Mesendoderm (in vitro differentiated cells): ENCODE results near the gene AFF1.

Source experiments
- DNase-seq: peaks from one replicate; pipeline ENCODE4 v3.0.0; 2013
- H2AK5ac ChIP-seq: 2 replicates; pipeline ENCODE4 v1.6.1; 2013; ENCODE audit warnings: low read length, inconsistent platforms
- H2BK120ac ChIP-seq: 2 replicates; pipeline ENCODE4 v1.6.1; 2013; ENCODE audit warnings: low read depth, mild to moderate bottlenecking, low read length, moderate library complexity, mixed read lengths
- H2BK15ac ChIP-seq: replicated peaks from 2 replicates; pipeline ENCODE4 v1.6.1; 2013; ENCODE audit warnings: low read depth, mild to moderate bottlenecking, moderate library complexity
- H2BK5ac ChIP-seq: 2 replicates; pipeline ENCODE4 v1.6.1; 2013; ENCODE audit warnings: low read length, inconsistent platforms
- H3K18ac ChIP-seq: 2 replicates; pipeline ENCODE4 v1.6.1; 2013; ENCODE audit warnings: mild to moderate bottlenecking, low read length, mixed read lengths
- H3K23ac ChIP-seq: one replicate; pipeline ENCODE4 v1.6.1; 2013; ENCODE audit warnings: low read length
- H3K27ac ChIP-seq: 2 replicates; pipeline ENCODE4 v1.5.1; 2013; ENCODE audit warnings: low read depth, mild to moderate bottlenecking, inconsistent platforms, low read length, moderate library complexity
- H3K27me3 ChIP-seq: 2 replicates; pipeline ENCODE4 v1.6.1; 2013; ENCODE audit warnings: low read length, control low read depth, mild to moderate bottlenecking, inconsistent platforms; ENCODE audit not compliant: insufficient read depth, poor library complexity
- H3K36me3 ChIP-seq: 2 replicates; pipeline ENCODE4 v1.6.1; 2013; ENCODE audit warnings: low read length, inconsistent platforms; ENCODE audit not compliant: control insufficient read depth, insufficient read depth
- H3K4ac ChIP-seq: one replicate; pipeline ENCODE4 v1.6.1; 2013; ENCODE audit warnings: low read depth, mild to moderate bottlenecking, low read length, moderate library complexity
- H3K4me1 ChIP-seq: 2 replicates; pipeline ENCODE4 v1.6.1; 2013; ENCODE audit warnings: low read depth, low read length, inconsistent platforms; ENCODE audit not compliant: control insufficient read depth
- H3K4me2 ChIP-seq: 2 replicates; pipeline ENCODE4 v1.6.1; 2013; ENCODE audit warnings: low read length
- H3K4me3 ChIP-seq: 2 replicates; pipeline ENCODE4 v1.5.1; 2013; ENCODE audit warnings: mild to moderate bottlenecking, low read length
- H3K56ac ChIP-seq: one replicate; pipeline ENCODE4 v1.6.1; 2013; ENCODE audit warnings: low read length
- H3K79me1 ChIP-seq: 2 replicates; pipeline ENCODE4 v1.6.1; 2013; ENCODE audit warnings: low read length, inconsistent platforms
- H3K79me2 ChIP-seq: 2 replicates; pipeline ENCODE4 v1.6.1; 2013; ENCODE audit warnings: mild to moderate bottlenecking, low read length; ENCODE audit not compliant: control insufficient read depth, insufficient read depth
- H3K9ac ChIP-seq: 2 replicates; pipeline ENCODE4 v1.6.1; 2013; ENCODE audit warnings: low read length, inconsistent platforms
- H4K5ac ChIP-seq: one replicate; pipeline ENCODE4 v1.6.1; 2013; ENCODE audit warnings: low read length
- H4K8ac ChIP-seq: one replicate; pipeline ENCODE4 v1.6.1; 2013; ENCODE audit warnings: low read depth, mild to moderate bottlenecking, control low read depth, low read length, moderate library complexity
- WGBS: extraction: QIAGEN DNeasy Blood & Tissue Kit; methylation state at CpG from one replicate; pipeline ENCODE4 v1.1.7; 2013; ENCODE audit warnings: low lambda C conversion rate, missing lambda C conversion rate; ENCODE audit not compliant: insufficient coverage; ENCODE audit errors: extremely low coverage; 5-methylcytosine and 5-hydroxymethylcytosine counted together

The AFF1 gene

DNA sequence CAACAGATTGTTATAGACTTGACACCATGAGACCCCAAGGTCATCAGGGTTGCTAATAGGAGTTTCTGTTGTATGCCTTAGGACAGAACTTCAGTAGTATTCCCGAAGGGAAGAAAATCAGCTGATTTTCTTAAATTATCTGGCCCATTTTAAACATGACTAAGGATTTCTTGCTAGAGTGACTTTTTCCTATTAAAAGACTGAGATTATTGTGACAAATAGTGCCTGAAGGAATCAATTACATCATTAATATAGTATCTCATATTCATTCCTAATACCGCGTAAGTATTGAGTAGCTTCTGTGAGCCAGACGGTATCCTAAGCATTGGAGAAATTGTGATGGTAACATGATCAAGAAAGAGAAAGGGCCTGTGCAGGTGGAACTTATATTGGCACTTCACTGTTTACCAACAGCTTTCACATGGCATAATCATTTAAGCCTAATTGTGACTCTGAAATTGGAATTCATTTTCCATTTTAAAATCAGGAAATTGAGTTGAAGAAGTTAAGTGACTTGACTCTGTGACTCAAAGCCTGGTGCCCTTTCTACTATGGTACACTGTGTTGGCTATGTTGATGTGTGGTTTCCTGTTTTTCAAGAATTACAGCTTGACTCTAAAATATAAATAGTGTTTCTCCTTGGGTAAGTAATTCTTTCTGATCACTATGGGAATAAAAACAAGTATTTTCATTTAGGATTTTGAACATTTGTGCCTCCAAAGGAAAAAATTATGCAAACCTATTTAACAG is 4.1 kb downstream of the AFF1 start:
- H3K79me2 ChIP-seq: peaks cover 46% of the 10 kb centered on the region
- H3K4me2 ChIP-seq: no peak overlapping the region
- no peak overlapping the region for H2AK5ac ChIP-seq
- no peak overlapping the region for H4K5ac ChIP-seq
- no peak overlapping the region for H3K27ac ChIP-seq
- no peak overlapping the region for H2BK5ac ChIP-seq
- no peak overlapping the region for H3K4ac ChIP-seq
- H2BK15ac ChIP-seq: no peak overlapping the region
- no peak overlapping the region for H3K4me3 ChIP-seq
- no CpG with 5 or more reads among the region's 4 CpGs for WGBS
- H3K9ac ChIP-seq: no peak overlapping the region
- peaks cover 8% of the 10 kb centered on the region for H3K4me1 ChIP-seq
- H2BK120ac ChIP-seq: no peak overlapping the region
- no peak overlapping the region for H3K18ac ChIP-seq
- H3K27me3 ChIP-seq: no peaks in the 10 kb centered on the region
- H3K23ac ChIP-seq: no peak overlapping the region
- H4K8ac ChIP-seq: no peak overlapping the region
- no peak for DNase-seq
- no peak overlapping the region for H3K56ac ChIP-seq
- H3K79me1 ChIP-seq: peaks cover 6% of the 10 kb centered on the region
- no peaks in the 10 kb centered on the region for H3K36me3 ChIP-seq

DNA sequence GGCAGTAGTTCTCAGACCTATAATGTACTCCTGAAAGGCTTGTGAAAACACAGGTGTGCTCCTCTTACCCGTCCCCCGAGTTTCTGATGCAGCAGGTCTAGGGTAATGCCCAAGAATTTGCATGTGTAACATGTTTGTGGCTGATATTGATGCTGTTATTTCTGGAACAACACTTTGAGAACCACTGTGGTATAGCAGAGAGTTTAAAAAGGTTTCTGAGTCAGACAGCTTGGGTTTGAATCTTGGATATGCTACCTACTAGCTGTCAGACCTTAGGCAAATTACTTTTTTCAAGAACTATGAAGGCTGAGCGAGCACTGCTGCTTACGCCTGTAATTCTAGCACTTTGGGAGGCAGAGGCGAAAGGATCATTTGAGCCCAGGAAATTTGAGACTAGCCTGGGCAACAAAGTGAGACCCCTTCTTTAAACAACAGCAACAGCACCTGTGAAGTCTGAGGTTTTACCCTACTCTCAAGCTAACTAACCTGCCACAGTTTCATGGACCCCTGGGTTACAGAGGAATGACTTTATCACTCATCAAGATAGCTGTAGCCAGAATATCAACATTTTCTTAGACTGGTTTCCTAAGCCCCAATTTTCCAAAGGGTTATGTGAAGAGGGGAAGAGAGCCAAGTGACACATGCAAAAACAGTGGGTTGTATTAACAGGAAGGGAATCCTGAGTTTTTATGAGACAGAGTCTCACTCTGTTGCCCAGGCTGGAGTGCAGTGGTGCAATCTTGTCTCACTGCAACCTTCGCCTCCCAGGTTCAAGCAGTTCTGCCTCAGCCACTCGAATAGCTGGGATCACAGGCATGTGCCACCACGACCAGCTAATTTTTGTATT is 5.1 kb downstream of the AFF1 start:
- H3K4ac ChIP-seq: no peak overlapping the region
- H4K5ac ChIP-seq: no peak overlapping the region
- whole genome bisulfite sequencing: no CpG with 5 or more reads among the region's 8 CpGs
- H2BK5ac ChIP-seq: no peak overlapping the region
- DNase-seq: no peak
- H3K23ac ChIP-seq: peak overlapping the region; percentile 81
- H2AK5ac ChIP-seq: peak overlapping the region; percentile 28
- no peak overlapping the region for H4K8ac ChIP-seq
- H3K27me3 ChIP-seq: no peaks in the 10 kb centered on the region
- H3K18ac ChIP-seq: no peak overlapping the region
- no peak overlapping the region for H3K4me2 ChIP-seq
- H3K9ac ChIP-seq: peak overlapping the region; percentile 13
- no peak overlapping the region for H3K4me3 ChIP-seq
- H3K79me2 ChIP-seq: peaks cover 46% of the 10 kb centered on the region
- H3K36me3 ChIP-seq: no peaks in the 10 kb centered on the region
- H3K56ac ChIP-seq: peak overlapping the region; percentile 22
- peaks cover 6% of the 10 kb centered on the region for H3K79me1 ChIP-seq
- H2BK15ac ChIP-seq: no peak overlapping the region
- H3K27ac ChIP-seq: no peak overlapping the region
- no peak overlapping the region for H2BK120ac ChIP-seq
- H3K4me1 ChIP-seq: peaks cover 8% of the 10 kb centered on the region

DNA sequence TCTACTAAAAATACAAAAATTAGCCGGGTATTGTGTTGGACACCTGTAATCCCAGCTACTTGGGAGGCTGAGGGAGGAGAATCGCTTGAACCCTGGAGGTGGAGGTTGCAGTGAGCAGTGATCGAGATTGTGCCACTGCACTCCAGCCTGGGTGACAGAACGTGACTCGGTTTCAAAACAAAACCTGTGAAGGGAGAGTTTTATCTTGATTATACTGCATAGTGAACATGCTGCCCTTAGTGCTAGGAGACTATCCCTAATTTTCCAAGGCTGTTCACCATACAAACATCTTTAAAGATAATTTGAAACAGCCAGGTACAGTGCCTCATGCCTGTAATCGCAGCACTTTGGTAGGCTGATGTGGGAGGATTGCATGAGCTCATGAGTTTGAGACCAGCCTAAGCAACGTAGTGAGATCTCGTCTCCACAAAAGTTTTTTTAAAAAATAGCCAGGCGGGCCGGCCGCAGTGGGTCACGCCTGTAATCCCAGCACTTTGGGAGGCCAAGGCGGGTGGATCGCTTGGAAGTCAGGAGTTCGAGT is 6.2 kb downstream of the AFF1 start:
- no peak overlapping the region for H3K56ac ChIP-seq
- H3K27me3 ChIP-seq: no peaks in the 10 kb centered on the region
- H3K4me2 ChIP-seq: no peak overlapping the region
- peaks cover 48% of the 10 kb centered on the region for H3K79me2 ChIP-seq
- H3K9ac ChIP-seq: no peak overlapping the region
- WGBS: no CpG with 5 or more reads among the region's 15 CpGs
- no peak overlapping the region for H4K5ac ChIP-seq
- no peak overlapping the region for H3K4ac ChIP-seq
- H2BK15ac ChIP-seq: no peak overlapping the region
- H3K4me3 ChIP-seq: no peak overlapping the region
- H3K36me3 ChIP-seq: no peaks in the 10 kb centered on the region
- H3K79me1 ChIP-seq: peaks cover 6% of the 10 kb centered on the region
- H3K18ac ChIP-seq: no peak overlapping the region
- H3K27ac ChIP-seq: no peak overlapping the region
- no peak overlapping the region for H3K23ac ChIP-seq
- H4K8ac ChIP-seq: no peak overlapping the region
- H2BK120ac ChIP-seq: no peak overlapping the region
- H3K4me1 ChIP-seq: peaks cover 8% of the 10 kb centered on the region
- H2AK5ac ChIP-seq: no peak overlapping the region
- no peak overlapping the region for H2BK5ac ChIP-seq
- DNase-seq: no peak

DNA sequence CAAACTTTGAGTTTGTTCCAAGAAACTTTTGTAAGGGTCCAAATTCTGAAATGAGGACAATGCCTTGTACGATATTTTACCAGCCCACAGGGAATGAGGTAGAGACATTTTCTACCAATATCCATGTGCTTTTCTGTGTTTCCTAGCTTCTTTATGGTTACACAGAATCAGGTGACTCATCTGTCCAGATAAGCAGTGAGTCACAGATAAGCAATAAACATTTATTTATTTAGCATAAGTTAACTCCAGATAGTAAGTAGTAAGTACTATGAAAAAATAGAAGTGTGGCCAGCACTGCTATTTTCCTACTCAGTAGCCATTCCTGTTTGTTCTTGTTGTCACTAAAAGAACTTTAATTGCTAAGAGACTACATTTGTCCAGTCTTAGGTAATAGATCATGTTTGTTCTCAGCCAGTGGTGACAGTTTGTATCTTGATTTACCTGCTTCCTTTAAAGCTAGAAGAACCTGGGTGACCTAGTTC is 7.4 kb downstream of the AFF1 start:
- no peak overlapping the region for H3K18ac ChIP-seq
- H3K4me1 ChIP-seq: peaks cover 15% of the 10 kb centered on the region
- no peak overlapping the region for H3K56ac ChIP-seq
- no peaks in the 10 kb centered on the region for H3K27me3 ChIP-seq
- no peak for DNase-seq
- no peaks in the 10 kb centered on the region for H3K36me3 ChIP-seq
- no peak overlapping the region for H2BK120ac ChIP-seq
- no peak overlapping the region for H3K4ac ChIP-seq
- peaks cover 47% of the 10 kb centered on the region for H3K79me2 ChIP-seq
- H3K23ac ChIP-seq: no peak overlapping the region
- no peak overlapping the region for H2AK5ac ChIP-seq
- H3K79me1 ChIP-seq: peaks cover 9% of the 10 kb centered on the region
- no CpG with 5 or more reads among the region's 1 CpG for WGBS
- no peak overlapping the region for H3K4me2 ChIP-seq
- no peak overlapping the region for H4K5ac ChIP-seq
- H4K8ac ChIP-seq: no peak overlapping the region
- H2BK5ac ChIP-seq: no peak overlapping the region
- no peak overlapping the region for H2BK15ac ChIP-seq
- H3K9ac ChIP-seq: no peak overlapping the region
- H3K4me3 ChIP-seq: no peak overlapping the region
- H3K27ac ChIP-seq: no peak overlapping the region

DNA sequence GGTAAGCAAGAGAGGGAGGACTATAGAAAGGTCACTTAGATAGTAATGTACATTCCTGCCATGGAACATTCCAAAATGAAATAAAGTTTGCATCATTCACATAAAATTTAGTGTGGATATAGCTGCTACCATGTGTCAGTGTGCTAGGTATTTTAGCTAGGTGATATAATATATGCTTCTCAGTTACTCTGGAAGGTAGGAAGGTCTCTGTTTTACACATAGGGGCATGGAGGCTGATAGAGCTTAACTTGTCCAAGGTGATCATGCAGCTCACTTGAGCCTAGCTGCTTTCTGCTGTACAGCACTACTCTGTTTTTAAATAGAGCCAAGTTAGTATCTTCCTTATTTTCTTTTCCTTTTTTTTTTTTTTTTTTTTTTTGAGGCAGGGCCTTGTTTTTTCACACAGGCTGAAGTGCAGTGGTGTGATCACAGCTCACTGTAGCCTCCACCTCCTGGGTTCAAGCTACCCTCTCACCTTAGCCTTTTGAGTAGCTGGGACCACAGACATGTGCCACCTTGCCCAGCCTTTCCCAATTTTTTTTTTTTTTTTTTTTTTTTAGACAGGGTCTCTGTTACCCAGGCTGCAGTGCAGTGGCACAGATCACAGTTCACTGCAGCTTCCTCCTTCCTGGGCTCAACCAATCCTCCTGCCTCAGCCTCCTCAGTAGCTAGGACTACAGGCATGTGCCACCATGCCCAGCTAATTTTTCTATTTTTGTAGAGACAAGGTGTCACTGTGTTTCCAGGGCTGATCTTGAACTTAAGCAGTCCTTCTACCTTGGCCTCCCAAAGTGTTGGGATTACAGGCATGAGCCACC is 10.4 kb downstream of the AFF1 start:
- Histone ChIP-seq H4K5ac (no peak overlapping the region), H3K4me3 (no peak overlapping the region), H2BK5ac (no peak overlapping the region), H3K23ac (no peak overlapping the region), H3K18ac (no peak overlapping the region), H3K56ac (no peak overlapping the region), H3K27ac (no peak overlapping the region), H4K8ac (no peak overlapping the region), H2BK15ac (no peak overlapping the region), H3K4me1 (peaks cover 12% of the 10 kb centered on the region), H3K79me1 (peaks cover 5% of the 10 kb centered on the region), H3K9ac (no peak overlapping the region), H3K79me2 (peaks cover 28% of the 10 kb centered on the region), H3K36me3 (no peaks in the 10 kb centered on the region), H3K4me2 (no peak overlapping the region), H2BK120ac (no peak overlapping the region), H2AK5ac (no peak overlapping the region), H3K4ac (no peak overlapping the region), H3K27me3 (no peaks in the 10 kb centered on the region)
- DNase-seq: no peak
